HEK293 (cell line): ENCODE measurements around the gene ZBP1.

Source experiments
- KLF16 ChIP-seq: fragments of 450-650 bp; formaldehyde crosslinking; IDR thresholded peaks from 2 replicates; pipeline ENCODE4 v1.5.1; 2017; ENCODE audit warnings: missing biosample characterization, missing genetic modification characterization
- ZBTB21 ChIP-seq: fragments of 450-650 bp; formaldehyde crosslinking; IDR thresholded peaks from 2 replicates; pipeline ENCODE4 v1.5.1; 2017; ENCODE audit warnings: missing biosample characterization, missing genetic modification characterization
- ZNF302 ChIP-seq: fragments of 450-650 bp; formaldehyde crosslinking; IDR thresholded peaks from 2 replicates; pipeline ENCODE4 v1.5.1; 2016; ENCODE audit warnings: missing biosample characterization, missing genetic modification characterization, low read depth
- ZNF354C ChIP-seq: fragments of 450-650 bp; formaldehyde crosslinking; IDR thresholded peaks from 2 replicates; pipeline ENCODE4 v1.5.1; 2016; ENCODE audit warnings: missing biosample characterization, missing genetic modification characterization, low read depth, borderline replicate concordance
- ZNF394 ChIP-seq: fragments of 450-650 bp; formaldehyde crosslinking; IDR thresholded peaks from 2 replicates; pipeline ENCODE4 v1.5.1; 2016; ENCODE audit warnings: missing biosample characterization, missing genetic modification characterization, mild to moderate bottlenecking, moderate library complexity, borderline replicate concordance
- ZNF433 ChIP-seq: fragments of 450-650 bp; formaldehyde crosslinking; IDR thresholded peaks from 2 replicates; pipeline ENCODE4 v1.5.1; 2016; ENCODE audit warnings: missing biosample characterization, missing genetic modification characterization, low read depth
- ZNF521 ChIP-seq: fragments of 450-650 bp; formaldehyde crosslinking; IDR thresholded peaks from 2 replicates; pipeline ENCODE4 v1.5.1; 2017; ENCODE audit warnings: missing biosample characterization, mild to moderate bottlenecking, missing genetic modification characterization
- ZNF555 ChIP-seq: fragments of 450-650 bp; formaldehyde crosslinking; conservative IDR thresholded peaks from 2 replicates; pipeline ENCODE4 v1.5.1; 2017; ENCODE audit warnings: missing biosample characterization, mild to moderate bottlenecking, missing genetic modification characterization, inconsistent platforms
- ZNF623 ChIP-seq: fragments of 450-650 bp; formaldehyde crosslinking; IDR thresholded peaks from 2 replicates; pipeline ENCODE4 v1.5.1; 2016; ENCODE audit warnings: missing biosample characterization, missing genetic modification characterization
- ZNF76 ChIP-seq: fragments of 450-650 bp; formaldehyde crosslinking; IDR thresholded peaks from 2 replicates; pipeline ENCODE4; 2016; ENCODE audit warnings: low read depth, missing biosample characterization, missing genetic modification characterization, borderline replicate concordance
- TF ChIP-seq, protein P1 (sequence below): fragments of 450-650 bp; formaldehyde crosslinking; IDR thresholded peaks from 2 replicates; pipeline ENCODE4 v1.5.1; 2016; ENCODE audit warnings: missing biosample characterization, missing genetic modification characterization
- TF ChIP-seq, protein P2 (sequence below): fragments of 450-650 bp; formaldehyde crosslinking; IDR thresholded peaks from 2 replicates; pipeline ENCODE4 v1.5.1; 2016; ENCODE audit warnings: missing biosample characterization, missing genetic modification characterization

- TF ChIP-seq, protein P1, sequence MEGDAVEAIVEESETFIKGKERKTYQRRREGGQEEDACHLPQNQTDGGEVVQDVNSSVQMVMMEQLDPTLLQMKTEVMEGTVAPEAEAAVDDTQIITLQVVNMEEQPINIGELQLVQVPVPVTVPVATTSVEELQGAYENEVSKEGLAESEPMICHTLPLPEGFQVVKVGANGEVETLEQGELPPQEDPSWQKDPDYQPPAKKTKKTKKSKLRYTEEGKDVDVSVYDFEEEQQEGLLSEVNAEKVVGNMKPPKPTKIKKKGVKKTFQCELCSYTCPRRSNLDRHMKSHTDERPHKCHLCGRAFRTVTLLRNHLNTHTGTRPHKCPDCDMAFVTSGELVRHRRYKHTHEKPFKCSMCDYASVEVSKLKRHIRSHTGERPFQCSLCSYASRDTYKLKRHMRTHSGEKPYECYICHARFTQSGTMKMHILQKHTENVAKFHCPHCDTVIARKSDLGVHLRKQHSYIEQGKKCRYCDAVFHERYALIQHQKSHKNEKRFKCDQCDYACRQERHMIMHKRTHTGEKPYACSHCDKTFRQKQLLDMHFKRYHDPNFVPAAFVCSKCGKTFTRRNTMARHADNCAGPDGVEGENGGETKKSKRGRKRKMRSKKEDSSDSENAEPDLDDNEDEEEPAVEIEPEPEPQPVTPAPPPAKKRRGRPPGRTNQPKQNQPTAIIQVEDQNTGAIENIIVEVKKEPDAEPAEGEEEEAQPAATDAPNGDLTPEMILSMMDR (tag by site-specific recombination): no peak
- TF ChIP-seq KLF16 (tag by site-specific recombination): no peak
- TF ChIP-seq ZNF521 (tag by site-specific recombination): no peak
- no peak for TF ChIP-seq ZNF302 (tag by site-specific recombination)
- TF ChIP-seq ZNF76: no peak
- no peak for TF ChIP-seq ZNF623
- no peak for TF ChIP-seq ZNF555 (tag by site-specific recombination)
- TF ChIP-seq ZNF394 (tag by site-specific recombination): no peak
- TF ChIP-seq ZNF354C: no peak
- no peak for TF ChIP-seq ZBTB21
- TF ChIP-seq, protein P2, sequence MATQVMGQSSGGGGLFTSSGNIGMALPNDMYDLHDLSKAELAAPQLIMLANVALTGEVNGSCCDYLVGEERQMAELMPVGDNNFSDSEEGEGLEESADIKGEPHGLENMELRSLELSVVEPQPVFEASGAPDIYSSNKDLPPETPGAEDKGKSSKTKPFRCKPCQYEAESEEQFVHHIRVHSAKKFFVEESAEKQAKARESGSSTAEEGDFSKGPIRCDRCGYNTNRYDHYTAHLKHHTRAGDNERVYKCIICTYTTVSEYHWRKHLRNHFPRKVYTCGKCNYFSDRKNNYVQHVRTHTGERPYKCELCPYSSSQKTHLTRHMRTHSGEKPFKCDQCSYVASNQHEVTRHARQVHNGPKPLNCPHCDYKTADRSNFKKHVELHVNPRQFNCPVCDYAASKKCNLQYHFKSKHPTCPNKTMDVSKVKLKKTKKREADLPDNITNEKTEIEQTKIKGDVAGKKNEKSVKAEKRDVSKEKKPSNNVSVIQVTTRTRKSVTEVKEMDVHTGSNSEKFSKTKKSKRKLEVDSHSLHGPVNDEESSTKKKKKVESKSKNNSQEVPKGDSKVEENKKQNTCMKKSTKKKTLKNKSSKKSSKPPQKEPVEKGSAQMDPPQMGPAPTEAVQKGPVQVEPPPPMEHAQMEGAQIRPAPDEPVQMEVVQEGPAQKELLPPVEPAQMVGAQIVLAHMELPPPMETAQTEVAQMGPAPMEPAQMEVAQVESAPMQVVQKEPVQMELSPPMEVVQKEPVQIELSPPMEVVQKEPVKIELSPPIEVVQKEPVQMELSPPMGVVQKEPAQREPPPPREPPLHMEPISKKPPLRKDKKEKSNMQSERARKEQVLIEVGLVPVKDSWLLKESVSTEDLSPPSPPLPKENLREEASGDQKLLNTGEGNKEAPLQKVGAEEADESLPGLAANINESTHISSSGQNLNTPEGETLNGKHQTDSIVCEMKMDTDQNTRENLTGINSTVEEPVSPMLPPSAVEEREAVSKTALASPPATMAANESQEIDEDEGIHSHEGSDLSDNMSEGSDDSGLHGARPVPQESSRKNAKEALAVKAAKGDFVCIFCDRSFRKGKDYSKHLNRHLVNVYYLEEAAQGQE (tag by site-specific recombination): no peak
- no peak for TF ChIP-seq ZNF433
Observed at GRCh38 chr20:57570920-57571319, 49.3 kb downstream of the ZBP1 start.
